ENCODE measurements around the gene GNL3L.
"Not testable (repeated sequence)": the region's sequence is repeated elsewhere in the genome, so short reads cannot be mapped to it uniquely, and the experiment has no call there.

The GNL3L gene

DNA sequence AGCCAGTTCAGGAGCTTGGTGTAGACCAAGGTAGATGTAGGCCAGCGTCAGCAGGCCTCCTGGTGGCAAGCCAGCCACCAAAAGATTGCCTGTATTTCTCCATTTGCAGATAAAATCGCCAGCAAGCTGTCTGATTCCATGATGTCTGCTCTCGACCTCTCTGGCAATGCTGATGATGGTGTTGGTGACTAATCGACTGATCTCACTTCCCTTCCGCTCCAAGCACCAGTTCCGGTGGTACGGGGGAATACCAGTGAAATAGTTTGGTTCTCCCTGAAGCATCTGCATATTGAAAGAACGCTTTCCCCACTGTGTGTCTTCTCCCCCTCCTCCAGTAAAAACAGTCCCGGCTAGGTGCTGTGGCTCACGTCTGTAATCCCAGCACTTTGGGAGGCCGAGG lies 30.4 kb downstream of the GNL3L start:
- no peak for DNase-seq

DNA sequence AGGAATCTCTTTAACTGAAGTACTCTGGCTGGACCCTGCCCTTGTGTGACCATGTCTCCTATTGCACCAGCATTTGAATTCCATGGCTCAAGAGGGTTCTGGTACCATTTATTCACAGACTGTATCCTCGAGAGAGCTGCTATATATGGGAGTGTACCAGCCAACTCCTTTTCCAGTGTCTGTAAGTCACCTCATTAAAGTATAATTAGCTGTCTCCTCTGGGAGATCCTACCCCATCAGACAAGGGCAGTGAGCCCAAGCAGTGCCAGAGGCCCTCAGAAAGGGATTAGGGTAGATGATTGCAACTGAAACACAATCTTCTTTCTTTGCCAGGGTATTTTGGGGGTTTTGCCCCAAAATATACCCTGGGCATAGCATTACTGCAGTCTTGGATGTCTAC lies 31.6 kb downstream of the GNL3L start:
- DNase-seq = no peak

DNA sequence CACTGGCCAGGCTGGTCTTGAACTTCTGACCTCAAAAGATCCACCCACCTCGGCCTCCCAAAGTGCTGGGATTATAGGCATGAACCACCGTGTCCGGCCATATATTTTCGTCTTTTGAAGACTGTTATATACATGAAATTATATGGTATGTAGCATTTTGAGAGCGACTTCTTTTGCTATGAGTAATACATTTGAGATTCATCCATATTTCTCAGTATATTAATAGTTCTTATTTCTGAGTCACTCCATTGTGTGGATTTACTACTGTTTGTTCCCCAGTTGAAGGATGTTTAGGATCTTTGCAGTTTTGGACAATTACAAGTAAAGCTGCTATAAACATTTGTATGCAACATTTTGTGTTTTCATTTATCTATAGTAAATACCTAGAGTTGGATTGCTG lies 34.9 kb downstream of the GNL3L start:
- DNase-seq = peak; percentile 49

DNA sequence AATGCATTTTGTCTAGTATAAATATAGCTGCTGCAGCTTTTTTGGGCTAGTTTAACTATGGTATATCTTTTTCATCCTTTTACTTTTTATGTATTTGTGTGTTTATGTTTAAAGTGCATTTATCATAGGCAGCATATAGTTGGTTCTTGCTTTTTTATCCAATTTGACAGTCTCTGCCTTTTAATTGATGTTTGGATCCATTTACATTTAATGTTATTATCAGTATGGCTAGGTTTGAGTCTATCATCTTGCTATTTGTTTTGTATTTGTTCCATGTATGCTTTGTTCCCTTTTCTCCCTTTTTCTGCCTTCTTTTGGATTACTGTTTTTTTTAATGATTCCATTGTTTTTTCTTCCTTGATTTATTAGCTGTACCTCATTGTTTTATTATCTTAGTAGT lies 40.3 kb downstream of the GNL3L start:
- DNase-seq = no peak

DNA sequence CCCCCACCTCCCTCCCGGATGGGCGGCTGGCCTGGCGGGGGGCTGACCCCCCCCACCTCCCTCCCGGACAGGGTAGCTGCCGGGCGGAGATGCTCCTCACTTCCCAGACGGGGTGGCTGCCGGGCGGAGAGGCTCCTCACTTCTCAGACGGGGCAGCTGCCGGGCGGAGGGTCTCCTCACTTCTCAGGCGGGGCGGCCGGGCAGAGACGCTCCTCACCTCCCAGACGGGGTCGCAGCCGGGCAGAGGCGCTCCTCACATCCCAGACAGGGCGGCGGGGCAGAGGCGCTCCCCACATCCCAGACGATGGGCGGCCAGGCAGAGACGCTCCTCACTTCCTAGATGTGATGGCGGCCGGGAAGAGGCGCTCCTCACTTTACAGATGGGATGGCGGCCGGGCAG lies 42.6 kb downstream of the GNL3L start:
- not testable (repeated sequence) for DNase-seq

DNA sequence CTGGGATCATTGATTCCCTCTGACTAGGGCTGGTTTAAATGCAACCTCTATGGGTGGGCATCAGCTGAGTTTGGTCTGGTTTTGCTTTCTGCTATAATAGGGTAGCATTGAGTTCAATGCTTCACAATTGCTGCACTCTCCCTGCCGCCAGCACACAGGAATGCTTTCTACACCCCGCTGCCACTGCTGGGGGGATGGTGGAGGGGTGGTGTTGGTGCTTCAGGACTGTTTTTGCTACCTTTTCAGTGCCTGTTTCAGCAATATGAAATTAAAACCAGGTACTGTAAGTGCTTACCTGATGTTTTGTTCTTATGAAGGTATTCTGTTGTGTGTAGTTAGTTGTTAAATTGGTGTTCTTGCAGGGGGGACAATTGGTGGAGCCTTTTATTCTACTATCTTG lies 67.7 kb downstream of the GNL3L start:
- no peak for DNase-seq

DNA sequence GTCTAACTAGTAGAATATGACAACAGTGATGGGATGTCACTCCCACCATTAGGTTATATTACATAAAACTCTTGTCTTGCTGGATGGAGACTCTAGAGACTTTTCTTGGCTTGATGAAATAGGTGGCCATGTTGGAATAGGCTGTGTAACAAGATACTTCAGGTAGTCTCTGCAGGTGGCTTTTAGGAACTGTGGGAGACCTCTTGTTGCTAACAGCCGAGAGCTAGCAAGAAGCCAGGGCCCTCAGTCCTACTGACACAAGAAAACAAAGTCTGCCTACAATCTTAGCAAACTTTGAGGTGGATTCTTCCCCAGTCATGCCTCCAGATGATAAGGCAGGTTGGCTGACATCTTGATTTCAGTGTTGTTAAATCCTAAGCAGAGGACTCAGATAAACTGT lies 72.5 kb downstream of the GNL3L start:
- DNase-seq = no peak

All from HCEC 1CT (cell line).